ENCODE results near the gene ILDR1.
"Not testable (repeated sequence)": the region's sequence is repeated elsewhere in the genome, so short reads cannot be mapped to it uniquely, and the experiment has no call there.

DNA sequence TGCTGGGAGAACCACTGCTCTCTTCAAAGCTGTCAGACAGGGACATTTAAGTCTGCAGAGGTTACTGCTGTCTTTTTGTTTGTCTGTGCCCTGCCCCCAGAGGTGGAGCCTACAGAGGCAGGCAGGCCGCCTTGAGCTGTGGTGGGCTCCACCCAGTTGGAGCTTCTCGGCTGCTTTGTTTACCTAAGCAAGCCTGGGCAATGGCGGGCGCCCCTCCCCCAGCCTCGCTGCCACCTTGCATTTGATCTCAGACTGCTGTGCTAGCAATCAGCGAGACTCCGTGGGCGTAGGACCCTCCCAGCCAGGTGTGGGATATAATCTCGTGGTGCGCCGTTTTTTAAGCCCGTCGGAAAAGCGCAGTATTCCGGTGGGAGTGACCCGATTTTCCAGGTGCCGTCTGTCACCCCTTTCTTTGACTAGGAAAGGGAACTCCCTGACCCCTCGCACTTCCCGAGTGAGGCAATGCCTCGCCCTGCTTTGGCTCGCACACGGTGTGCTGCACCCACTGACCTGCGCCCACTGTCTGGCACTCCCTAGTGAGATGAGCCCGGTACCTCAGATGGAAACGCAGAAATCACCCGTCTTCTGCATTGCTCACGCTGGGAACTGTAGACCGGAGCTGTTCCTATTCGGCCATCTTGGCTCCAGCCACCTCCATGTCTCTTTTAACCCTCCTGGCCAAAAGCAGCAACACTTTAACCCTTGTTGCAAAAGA, 83.7 kb downstream of the ILDR1 start:
- TF ChIP-seq POLR2A (IDR thresholded peaks at IDR 0.05; ENCODE audit: low read length); GATA1 (IDR thresholded peaks at IDR 0.05; ENCODE audit: low read depth, low read length): not testable (repeated sequence)
